ENCODE data around the gene OSCP1. TPM values are rescaled to one million over a fixed set of nuclear protein-coding genes. Genes with fewer than 3 reads are reported as not detected.

The OSCP1 gene
- total RNA-seq, 1 donor from 2014 or later: 6.5 TPM

GRCh38 chr1:36446271-36446670 lies 4.0 kb downstream of the OSCP1 start:
- DNase-seq: peak; percentile 18

DNA sequence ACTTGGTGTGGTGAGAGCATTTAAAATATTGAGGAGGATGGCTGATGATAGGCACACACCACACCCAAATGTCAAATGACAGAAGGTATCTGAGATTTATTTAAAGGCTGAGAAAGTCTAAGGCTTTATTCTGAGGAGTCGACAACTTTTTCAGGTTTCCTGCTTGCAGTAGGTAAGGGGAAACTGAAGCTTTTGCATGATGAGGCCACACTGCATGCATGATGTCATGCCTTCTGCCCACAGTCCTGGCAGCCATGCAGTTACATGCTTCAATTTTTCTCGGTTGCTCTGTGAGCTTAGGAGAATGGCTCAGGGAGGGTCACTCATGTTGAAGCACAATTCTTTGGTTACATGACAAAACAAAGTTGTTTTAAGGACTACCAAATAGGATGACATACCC lies 7.0 kb downstream of the OSCP1 start:
- DNase-seq: no peak

- DNase-seq: no peak
Measured at GRCh38 chr1:36442337-36442736, 7.9 kb downstream of the OSCP1 start.

DNA sequence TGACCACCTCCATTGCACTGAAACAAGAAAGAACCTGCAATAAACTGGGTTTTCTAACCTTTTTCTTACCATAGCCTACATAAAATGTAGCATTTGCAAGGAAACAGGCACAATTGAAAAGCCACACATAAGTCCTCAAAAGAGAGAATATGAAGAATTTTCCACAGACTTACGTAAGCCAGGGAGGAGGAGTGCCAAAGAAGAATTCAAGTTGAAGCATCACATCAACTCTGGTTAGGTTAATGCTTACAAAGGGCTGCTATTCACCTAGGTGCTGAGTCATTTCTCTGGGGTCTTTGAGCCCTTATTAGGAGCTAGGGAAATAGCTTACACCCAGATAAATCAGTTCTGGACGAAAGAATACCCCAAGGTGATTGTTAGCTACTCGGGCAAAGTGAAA lies 9.6 kb downstream of the OSCP1 start:
- no peak for DNase-seq

DNA sequence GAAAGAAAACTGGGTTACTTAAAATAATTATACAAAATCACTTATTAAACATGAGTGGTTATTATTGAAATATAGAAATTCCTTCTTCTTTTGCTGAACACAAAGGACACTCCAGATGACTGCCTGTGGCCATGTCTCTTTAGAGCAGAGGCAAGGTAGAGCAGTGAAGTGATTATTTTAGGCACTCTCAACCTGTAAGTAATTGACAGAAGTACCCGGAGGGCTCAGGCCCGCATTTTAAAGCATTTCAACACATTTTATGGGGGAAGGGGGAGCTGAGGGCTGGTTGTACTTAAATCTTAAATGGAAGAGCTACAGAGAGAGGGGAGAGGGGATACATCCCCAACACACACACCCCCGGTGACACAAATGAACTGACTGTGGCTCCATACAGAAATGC lies 10.2 kb downstream of the OSCP1 start:
- no peak for DNase-seq

- DNase-seq: no peak
Measured at GRCh38 chr1:36438715-36439114, 11.5 kb downstream of the OSCP1 start.

DNA sequence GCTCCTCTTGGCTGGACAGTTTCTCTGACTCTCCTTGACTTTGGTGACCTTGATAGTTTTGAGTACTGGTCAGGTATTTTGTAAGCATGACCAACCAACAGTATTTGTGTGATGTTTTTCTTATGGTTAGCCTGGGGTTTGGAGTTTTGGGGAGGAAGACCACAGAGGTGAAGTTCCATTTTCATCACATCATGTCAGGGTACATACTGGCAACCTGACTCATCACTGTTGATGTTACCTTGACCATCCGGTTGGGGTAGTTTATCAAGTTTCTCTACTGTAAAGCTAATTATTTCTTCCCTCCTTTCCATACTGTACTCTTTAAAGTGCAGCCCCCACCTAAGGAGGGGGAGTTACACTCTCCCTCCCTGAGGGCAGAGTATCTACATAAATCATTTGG lies 13.4 kb downstream of the OSCP1 start:
- DNase-seq: no peak

DNA sequence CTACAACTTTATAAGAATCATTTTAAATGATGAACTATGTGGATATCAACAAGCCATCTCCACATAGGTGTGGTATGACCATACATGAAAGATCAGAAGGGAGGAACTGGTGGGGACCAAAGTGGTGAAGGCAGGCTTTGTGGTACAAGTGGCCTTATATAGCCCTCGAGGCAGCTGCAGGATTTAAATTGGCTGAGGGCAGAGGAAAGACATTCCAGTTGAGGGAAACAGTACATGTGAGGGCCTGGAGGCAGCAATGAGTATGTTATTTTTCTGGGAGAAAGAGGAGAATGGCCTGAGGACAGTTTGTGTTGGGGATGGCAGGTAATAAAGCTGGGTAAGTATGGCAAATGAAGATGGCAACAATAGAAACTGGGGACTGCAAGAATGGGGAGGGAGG lies 17.1 kb downstream of the OSCP1 start:
- DNase-seq: peak; percentile 21

- peak; percentile 68 for DNase-seq
Measured at GRCh38 chr1:36432616-36433015, 17.6 kb downstream of the OSCP1 start.

- no peak for DNase-seq
Measured at GRCh38 chr1:36425791-36426190, 24.5 kb downstream of the OSCP1 start.

GRCh38 chr1:36421649-36422048 lies 28.6 kb downstream of the OSCP1 start:
- no peak for DNase-seq

DNA sequence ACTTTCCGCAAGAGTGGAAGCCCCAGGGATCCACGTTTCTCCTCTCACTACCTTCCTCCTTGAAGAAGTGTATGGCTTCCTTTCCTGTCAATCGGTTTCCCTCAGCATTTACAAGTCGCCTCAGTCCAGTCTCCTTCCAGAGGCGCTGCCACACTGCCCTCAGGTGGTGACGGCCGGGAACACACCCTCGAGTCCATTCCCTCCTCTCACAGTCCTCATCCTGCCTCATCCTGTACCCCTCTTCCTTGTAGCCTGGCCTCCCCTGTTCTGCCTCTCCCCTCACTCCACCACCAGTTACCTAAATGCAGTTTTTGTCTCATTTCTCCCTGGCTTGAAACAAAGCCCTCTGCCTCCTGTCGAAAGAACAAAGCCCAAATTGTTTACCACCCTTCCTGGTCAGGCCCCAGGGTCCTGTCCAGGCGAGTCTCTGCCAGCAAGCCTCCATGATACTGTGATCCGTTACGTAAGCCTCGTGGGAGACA lies 29.4 kb downstream of the OSCP1 start:
- peak; percentile 93 for DNase-seq

DNA sequence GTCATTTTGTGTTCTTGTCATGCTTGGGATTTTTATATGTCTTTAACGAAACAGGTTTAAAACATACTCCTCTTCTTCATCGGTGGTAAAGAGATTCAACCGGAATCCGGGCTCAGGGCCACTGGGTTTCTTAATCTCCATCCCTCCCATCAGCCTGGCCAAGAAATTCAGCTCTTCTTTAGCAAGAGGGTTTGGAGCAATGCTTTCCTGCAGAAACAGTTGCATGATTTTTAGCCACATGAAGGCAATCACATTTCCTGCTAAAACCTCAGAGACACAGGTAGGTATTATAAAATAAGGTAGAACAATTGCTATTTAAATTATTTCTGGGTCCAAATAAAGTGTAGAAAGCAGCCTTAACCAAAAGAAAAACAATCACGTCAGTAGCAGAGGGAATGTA lies 29.8 kb downstream of the OSCP1 start:
- no peak for DNase-seq

- no peak for DNase-seq
Measured at GRCh38 chr1:36419569-36419968, 30.7 kb downstream of the OSCP1 start.

DNA sequence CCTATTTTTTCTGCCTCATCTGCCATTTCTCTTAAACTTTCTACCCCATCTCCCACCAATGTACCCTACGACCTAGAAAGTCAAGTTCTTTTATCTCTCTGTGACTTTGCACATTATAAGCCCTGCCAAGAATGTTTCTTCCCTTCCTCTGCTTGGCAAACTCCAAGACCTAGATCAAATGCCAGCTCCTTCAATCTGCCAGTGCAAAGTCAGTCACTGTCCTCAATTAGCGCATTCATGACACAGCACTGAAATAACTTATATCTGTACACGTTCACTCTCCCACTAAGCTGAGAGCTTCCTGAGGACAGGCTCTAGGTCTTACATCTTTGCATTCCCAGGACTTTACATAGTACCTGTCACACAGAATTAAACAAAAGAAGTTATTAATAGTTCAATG lies 31.1 kb downstream of the OSCP1 start:
- no peak for DNase-seq

GRCh38 chr1:36417931-36418330 lies 32.3 kb downstream of the OSCP1 start:
- no peak for DNase-seq

- no peak for DNase-seq
Measured at GRCh38 chr1:36415661-36416326, 34.5 kb downstream of the OSCP1 start.

DNA sequence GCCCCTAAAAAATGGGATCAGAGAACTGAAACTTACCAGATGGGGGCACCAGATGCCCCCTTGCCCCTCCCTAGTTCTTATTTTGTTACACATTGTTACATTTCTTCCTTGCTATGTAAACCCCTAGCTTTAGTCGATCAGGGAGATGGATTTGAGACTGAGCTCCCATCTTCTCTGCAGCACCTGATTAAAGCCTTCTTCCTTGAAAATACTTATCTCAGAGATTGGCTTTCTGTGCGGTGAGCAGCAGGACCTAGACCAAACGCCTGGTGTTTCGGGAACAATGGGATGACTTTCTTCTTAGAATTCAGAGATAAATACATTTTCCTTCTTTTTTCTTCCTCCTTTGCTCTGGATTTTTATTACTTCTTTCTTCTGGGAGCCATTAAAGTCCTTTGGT lies 35.9 kb downstream of the OSCP1 start:
- no peak for DNase-seq

DNA sequence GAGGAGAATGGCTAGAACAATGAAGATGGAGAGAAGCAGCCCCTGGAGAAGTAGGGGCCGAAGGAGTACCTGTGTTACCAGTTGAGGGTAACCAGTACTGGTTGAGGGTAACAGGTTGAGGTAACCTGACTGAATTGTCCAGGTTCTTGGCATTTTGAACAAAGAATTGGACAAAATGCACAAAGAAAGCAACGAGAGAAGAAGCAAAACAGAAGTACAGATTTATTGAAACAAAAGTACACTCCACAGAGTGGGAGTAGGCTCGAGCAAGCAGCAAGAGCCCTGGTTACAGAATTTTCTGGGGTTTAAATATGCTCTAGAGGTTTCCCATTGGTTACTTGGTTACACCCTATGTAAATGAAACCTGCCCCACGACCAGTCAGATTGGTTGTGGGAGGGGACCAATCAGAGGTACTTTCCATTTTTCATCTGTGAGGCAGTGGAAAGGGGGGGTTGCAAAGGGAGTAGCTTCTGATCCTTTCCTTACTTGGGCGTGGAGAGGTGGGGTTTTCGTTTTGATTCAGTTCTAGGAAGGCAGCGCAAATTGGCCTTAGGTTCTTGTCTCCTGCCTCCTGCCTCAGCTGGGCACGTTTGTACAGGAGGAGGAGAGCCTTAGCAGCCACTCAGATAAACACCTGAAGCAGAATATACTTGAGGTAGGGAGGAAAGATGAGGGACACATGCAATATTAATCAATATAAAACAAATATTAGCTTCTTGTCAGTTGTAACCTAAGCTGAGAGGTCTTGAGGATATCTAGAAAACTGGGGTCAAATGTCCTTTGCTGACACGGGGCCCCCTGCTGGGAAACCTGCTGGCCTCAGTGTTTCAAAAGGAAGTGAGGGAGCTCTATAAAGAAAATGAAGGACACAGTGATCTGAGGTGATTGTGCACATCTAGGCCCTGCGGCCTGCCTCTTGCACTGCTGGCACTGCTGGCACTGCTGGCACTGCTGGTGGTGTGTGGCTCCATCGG lies 38.3 kb downstream of the OSCP1 start:
- peak; percentile 60 for DNase-seq

DNA sequence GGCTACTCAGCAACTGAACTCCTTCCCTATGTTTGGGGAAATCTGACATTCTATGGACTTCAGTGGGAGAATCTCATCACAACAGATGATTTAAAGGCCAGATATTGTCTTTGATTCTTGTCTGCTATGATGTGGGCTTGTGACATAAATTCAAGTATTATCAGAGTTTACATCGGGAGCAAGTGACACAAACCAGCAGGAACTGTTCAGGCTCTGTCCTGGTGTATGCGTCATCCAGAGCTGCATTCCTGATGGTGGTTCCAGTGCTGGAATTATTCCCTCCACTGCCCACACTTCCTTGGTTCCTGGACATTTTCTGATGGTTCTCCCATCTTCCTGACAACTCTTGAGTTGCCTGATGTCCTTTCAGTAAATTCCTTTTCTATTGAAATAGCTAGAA lies 41.8 kb downstream of the OSCP1 start:
- no peak for DNase-seq

DNA sequence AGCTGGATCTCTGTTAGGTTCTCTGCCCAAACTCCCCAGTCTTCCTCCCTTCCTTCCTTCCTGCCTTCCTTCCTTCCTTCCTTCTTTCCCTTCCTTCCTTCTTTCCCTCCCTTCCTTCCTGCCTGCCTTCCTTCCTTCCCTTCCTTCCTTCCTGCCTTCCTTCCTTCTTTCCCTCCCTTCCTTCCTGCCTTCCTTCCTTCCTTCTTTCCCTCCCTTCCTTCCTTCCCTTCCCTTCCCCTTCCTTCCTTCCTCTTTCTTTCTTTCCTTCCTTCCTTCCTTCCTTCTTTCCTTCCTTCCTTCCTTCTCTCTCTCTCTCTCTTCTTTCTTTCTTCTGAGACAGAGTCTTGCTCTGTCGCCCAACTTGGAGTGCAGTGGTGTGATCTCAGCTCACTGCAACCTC lies 43.8 kb downstream of the OSCP1 start:
- DNase-seq: no peak

DNA sequence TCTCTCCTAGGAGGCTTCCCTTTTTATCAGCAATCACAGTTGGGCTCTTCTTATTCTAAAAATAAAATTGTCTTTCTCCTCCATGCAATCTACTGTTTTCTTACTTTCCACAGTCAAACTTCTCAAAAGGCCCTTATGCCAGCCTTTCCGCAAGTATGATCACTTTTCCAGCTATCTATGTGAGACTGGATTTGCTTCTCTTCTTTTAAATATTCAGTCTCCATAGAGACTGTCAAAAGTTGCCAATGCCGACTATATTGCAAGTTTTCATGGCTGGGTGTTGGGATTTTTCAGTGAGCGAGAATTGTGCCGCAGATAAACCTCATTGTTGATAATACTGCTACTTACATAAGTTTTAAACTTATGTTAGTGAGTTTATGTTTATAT lies 47.8 kb downstream of the OSCP1 start:
- no peak for DNase-seq

DNA sequence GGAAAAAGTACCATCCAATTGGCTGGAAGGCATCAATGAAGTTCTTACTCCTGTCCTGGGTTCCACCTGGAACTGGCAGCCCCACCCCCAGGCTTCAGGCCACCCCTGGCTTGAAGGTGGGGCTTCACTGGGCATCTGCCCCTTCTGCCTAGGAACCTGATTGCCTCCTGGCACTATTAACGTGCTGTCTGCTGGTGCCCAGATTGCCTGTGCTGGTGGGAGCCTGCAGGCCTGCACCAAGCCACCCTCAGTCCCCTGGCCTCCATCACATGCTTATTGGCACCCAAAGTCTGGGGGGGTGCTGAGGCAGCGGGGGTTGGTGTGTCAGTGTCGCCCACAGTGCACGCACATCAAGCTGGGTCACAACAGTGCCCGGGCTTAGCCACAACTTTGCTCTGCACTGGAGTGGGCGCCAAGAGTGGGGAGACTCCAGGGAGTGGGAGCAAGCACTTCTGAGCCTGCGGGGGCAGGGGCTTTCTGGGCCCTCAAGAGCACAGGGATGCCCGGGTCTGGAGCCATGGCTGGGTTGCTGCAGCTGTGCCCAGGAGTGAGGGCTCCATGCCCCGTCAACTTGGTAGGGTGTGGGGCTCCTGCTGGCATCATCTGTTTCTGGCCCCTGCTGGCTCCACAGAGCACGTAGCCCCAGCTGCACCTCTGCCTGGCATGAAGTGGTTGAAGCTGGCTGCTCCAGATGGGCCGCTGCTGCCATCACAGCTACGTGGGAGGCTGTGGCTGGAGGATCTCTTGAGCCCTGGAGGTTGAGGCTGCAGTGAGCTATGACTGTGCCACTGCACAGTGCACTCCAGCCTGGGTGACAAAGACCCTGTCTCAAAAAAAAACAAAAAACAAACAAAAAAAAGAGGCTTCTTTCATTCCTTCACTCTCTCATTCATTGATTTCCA lies 48.4 kb downstream of the OSCP1 start:
- DNase-seq: no peak

All from dermis blood vessel endothelial cell (primary cell).